Panc1 (cell line): ENCODE data around the gene GCNT4. TPM values are rescaled to one million over a fixed set of nuclear protein-coding genes. Genes with fewer than 3 reads are reported as not detected.

ENCODE experiments used
- ATAC-seq: fragments of 200-7000 bp; cut with Tn5 transposase; 2 replicates; pipeline ENCODE4 v1.9.1; 2020; ENCODE audit warnings: mild to moderate bottlenecking, moderate library complexity
- BruUV-seq: library from RNA; stranded (reverse); fragments of 400-500 nt; replicated peaks from 2 replicates; lab custom pipeline; 2021; lab: Mats Ljungman, UMichigan
- CTCF ChIA-PET: fragments of 300-600 bp; sonication (Branson Sonifier 250); formaldehyde crosslinking; loops from one replicate; lab custom pipeline; 2022; ENCODE audit warnings: antibody characterized with exemption; lab: Charles Lee
- POLR2A ChIA-PET: fragments of 300-600 bp; sonication (Branson Sonifier 250); formaldehyde crosslinking; loops from one replicate; lab custom pipeline; 2022; ENCODE audit warnings: antibody characterized with exemption; lab: Charles Lee
- DNase-seq: peaks from one replicate; pipeline ENCODE4 v3.0.0-alpha.2; 2010; ENCODE audit warnings: low read depth, low spot score
- H3K27ac ChIP-seq: 2 replicates; pipeline ENCODE4 v1.5.1; 2011; ENCODE audit warnings: mild to moderate bottlenecking, low read length, inconsistent platforms
- H3K27me3 ChIP-seq: fragments of 200-500 bp; sonication (Bioruptor generic); 2 replicates; pipeline ENCODE4 v1.6.0; 2014; ENCODE audit warnings: low read length, inconsistent platforms; ENCODE audit not compliant: control insufficient read depth, insufficient read depth
- H3K36me3 ChIP-seq: fragments of 200-500 bp; sonication (Bioruptor generic); 2 replicates; pipeline ENCODE4 v1.5.1; 2014; ENCODE audit warnings: inconsistent platforms, mild to moderate bottlenecking, low read length, moderate library complexity; ENCODE audit not compliant: control insufficient read depth, insufficient read depth
- H3K4me1 ChIP-seq: 2 replicates; pipeline ENCODE4 v1.5.1; 2011; ENCODE audit warnings: inconsistent platforms, mild to moderate bottlenecking, low read length, moderate library complexity; ENCODE audit not compliant: control insufficient read depth, insufficient read depth
- H3K4me3 ChIP-seq, 2 experiments: 2 replicates each; pipeline ENCODE4 v1.5.1; 2011 to 2012; ENCODE audit warnings: low read depth in 2 of 2, low read length in 2 of 2, mild to moderate bottlenecking in 2 of 2, inconsistent platforms in 1 of 2, moderate library complexity in 1 of 2
- H3K9me3 ChIP-seq: fragments of 200-500 bp; sonication (Bioruptor generic); 2 replicates; pipeline ENCODE4 v1.5.1; 2014; ENCODE audit warnings: low read depth, mild to moderate bottlenecking, inconsistent platforms, low read length, moderate library complexity; ENCODE audit not compliant: control insufficient read depth, insufficient read depth
- CTCF ChIP-seq: fragments of 450-650 bp; IDR thresholded peaks from 2 replicates; pipeline ENCODE4 v1.5.1; 2017; ENCODE audit warnings: mild to moderate bottlenecking
- POLR2AphosphoS5 ChIP-seq: IDR thresholded peaks from 2 replicates; pipeline ENCODE4 v1.6.1; 2012; ENCODE audit warnings: mild to moderate bottlenecking, low read depth, low read length, moderate library complexity
- REST ChIP-seq, 2 experiments: IDR thresholded peaks; 2 replicates each; pipeline ENCODE4 v1.6.1; 2011 to 2012; ENCODE audit warnings: low read depth in 2 of 2, control low read depth in 1 of 2, low read length in 1 of 2, mild to moderate bottlenecking in 1 of 2, moderate library complexity in 1 of 2; ENCODE audit not compliant: insufficient read depth in 1 of 2
- SIN3A ChIP-seq: IDR thresholded peaks from 2 replicates; pipeline ENCODE4 v1.6.1; 2012; ENCODE audit warnings: low read depth, mild to moderate bottlenecking, low read length, moderate library complexity, borderline replicate concordance; ENCODE audit not compliant: insufficient read depth
- TCF7L2 ChIP-seq: IDR thresholded peaks from 2 replicates; pipeline ENCODE4 v1.6.1; 2011; ENCODE audit warnings: mild to moderate bottlenecking, low read depth, low read length, inconsistent platforms
- in situ Hi-C: cut with HindIII; loops from 2 replicates; pipeline ENCODE4 v1.10.0; 2016; ENCODE audit warnings: low sequenced_read_pairs, low pct_unique_long_range_greater_than_20kb
- intact Hi-C: fragments of 100-400 bp; cut with micrococcal nuclease; formaldehyde crosslinking; loops from one replicate; pipeline ENCODE4 v1.10.0; 2022; ENCODE audit not compliant: unreplicated experiment
- total RNA-seq: library from RNA; stranded (reverse); gene quantifications from one replicate; pipeline ENCODE4 v1.2.1, GENCODE V29; 2021; ENCODE audit not compliant: unreplicated experiment

The GCNT4 gene
- total RNA-seq, 1 experiment from 2014 or later = 0.33 TPM

- TF ChIP-seq REST (IDR thresholded peaks at IDR 0.05; ENCODE audit: insufficient read depth in 1 of 2, low read depth in 2 of 2, low read length in 1 of 2) = no peak
- TF ChIP-seq TCF7L2 = no peak
- no peak for TF ChIP-seq SIN3A
- no peak for TF ChIP-seq CTCF
- TF ChIP-seq POLR2AphosphoS5 = no peak
- POLR2A ChIA-PET = no interaction called here
- Histone ChIP-seq H3K4me3 (no peak overlapping the region), H3K27ac (no peak overlapping the region), H3K4me1 (no peaks in the 10 kb centered on the region), H3K9me3 (no peaks in the 10 kb centered on the region), H3K27me3 (peaks cover 2% of the 10 kb centered on the region; the same call in 1 of the 2 replicates), H3K36me3 (no peaks in the 10 kb centered on the region)
- no TSS peak for BruUV-seq
- no peak for ATAC-seq
- CTCF ChIA-PET = no interaction called here
- in situ Hi-C loops (no loop called here), intact Hi-C loops (no loop called here)
- DNase-seq = no peak
Observed at GRCh38 chr5:75043633-75044264, 8.6 kb downstream of the GCNT4 start.

GRCh38 chr5:75042522-75042921, 9.8 kb downstream of the GCNT4 start:
- Histone ChIP-seq H3K9me3 (no peaks in the 10 kb centered on the region), H3K4me1 (no peaks in the 10 kb centered on the region), H3K27me3 (peaks cover 2% of the 10 kb centered on the region; the same call in 1 of the 2 replicates), H3K36me3 (no peaks in the 10 kb centered on the region), H3K4me3 (no peak overlapping the region), H3K27ac (no peak overlapping the region)
- no peak for TF ChIP-seq REST (IDR thresholded peaks at IDR 0.05; ENCODE audit: insufficient read depth in 1 of 2, low read depth in 2 of 2, low read length in 1 of 2)
- TF ChIP-seq TCF7L2 = no peak
- TF ChIP-seq POLR2AphosphoS5 = no peak
- no peak for TF ChIP-seq CTCF
- no peak for TF ChIP-seq SIN3A
- BruUV-seq = no TSS peak
- ChIA-PET CTCF (no interaction called here), POLR2A (no interaction called here)
- in situ Hi-C loops = no loop called here
- no peak for ATAC-seq
- intact Hi-C loops = no loop called here
- DNase-seq = no peak
